ENCODE data around the gene APLP2. TPM values are rescaled to one million over a fixed set of nuclear protein-coding genes. Genes with fewer than 3 reads are reported as not detected.

The APLP2 gene
- total and polyA plus RNA-seq, 9 of the 15 experiments (the other 6 are each of a cell fraction or from before 2014, with no cell fraction given): 17.4 to 164 (median 118) TPM

DNA sequence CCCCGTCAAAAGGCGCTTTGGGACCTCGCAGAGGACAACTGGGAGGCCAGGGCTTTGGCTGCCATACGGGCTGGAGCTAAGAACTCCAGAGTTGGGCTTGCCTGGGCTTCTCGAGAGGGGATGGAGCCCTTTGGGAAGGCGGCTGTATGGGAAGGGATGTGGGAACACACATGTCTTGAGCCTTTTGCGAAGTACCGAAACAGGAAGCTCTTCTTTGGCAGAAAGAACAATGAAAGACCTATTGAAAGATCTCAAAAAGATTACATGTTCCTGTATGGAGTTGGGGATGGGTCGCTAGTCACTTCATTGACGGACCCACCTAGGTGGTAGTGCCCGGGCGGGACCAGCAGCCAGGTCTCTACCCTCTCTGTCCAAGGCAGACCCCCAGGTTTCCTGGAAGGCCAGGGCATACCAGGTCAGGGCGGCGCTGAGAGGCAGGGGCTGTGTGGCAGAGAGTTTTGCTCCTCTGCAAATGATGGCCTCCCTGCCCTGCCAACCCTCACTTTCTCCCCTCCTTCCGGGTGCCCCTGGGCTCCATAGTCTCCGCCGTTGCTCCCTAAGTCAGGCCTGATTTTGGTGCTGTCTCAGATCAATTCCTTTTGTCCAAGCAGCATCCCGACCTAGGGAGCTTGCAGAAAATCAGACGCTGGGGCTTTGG lies 90.9 kb downstream of the APLP2 start:
- no TSS peak for BruUV-seq (replicated peaks)
- H3K27ac ChIP-seq (ENCODE audit: extremely low read depth, low read depth, low read length): no peak overlapping the region

More for the DNA sequence above, 90.9 kb downstream of the APLP2 start:
- Histone ChIP-seq H4K20me1 (replicated peaks; ENCODE audit: control insufficient read depth, insufficient read depth, low read length) (peaks cover 3% of the 10 kb centered on the region; the same call in 1 of the 2 replicates), H3K27me3 (ENCODE audit: control insufficient read depth in 2 of 2, insufficient read depth in 2 of 2, low read length in 2 of 2) (peaks cover 52 to 66% of the 10 kb centered on the region in 2 experiments), H3K36me3 (ENCODE audit: control insufficient read depth, insufficient read depth, low read length) (no peaks in the 10 kb centered on the region), H3K79me2 (ENCODE audit: control insufficient read depth, insufficient read depth, low read length) (no peaks in the 10 kb centered on the region), H3K4me1 (replicated peaks in 1 of 2; ENCODE audit: control insufficient read depth in 2 of 2, insufficient read depth in 2 of 2, low read length in 2 of 2) (peaks cover 9 to 12% of the 10 kb centered on the region in 2 experiments; a peak in 2 of 5 replicates), H3K4me2 (ENCODE audit: insufficient read depth, low read length) (no peak overlapping the region), H3K9ac (ENCODE audit: insufficient read depth in 1 of 2, low read depth in 2 of 2, low read length in 2 of 2) (no peak overlapping the region), H2AFZ (ENCODE audit: low read depth, low read length) (no peak overlapping the region), H3K9me3 (replicated peaks; ENCODE audit: control insufficient read depth, insufficient read depth, low read depth, low read length) (no peaks in the 10 kb centered on the region), H3K9me1 (ENCODE audit: control insufficient read depth, insufficient read depth, low read length) (no peaks in the 10 kb centered on the region), H3K4me3 (no peak overlapping the region)
- DNase-seq (ENCODE audit: extremely low read depth in 1 of 4, low spot score in 3 of 4) (no peak), FAIRE-seq (no peak), ATAC-seq (no peak)
- in situ Hi-C loops (cut with MboI) (no loop called here), intact Hi-C loops (cut with micrococcal nuclease) (no loop called here)
- CTCF ChIA-PET (ENCODE audit: low intra/inter-chr PET ratio): no interaction called here
- POLR2A ChIA-PET: interaction anchor here (0.6 to 1.2 kb wide), 3 partner anchors 10 to 437 kb away, joined by 3 to 5 read pairs (median 3); no protein-coding TSS in a partner anchor
- 4% methylated on average over 18 of the region's 19 CpGs for WGBS (ENCODE audit: insufficient coverage, low coverage, missing lambda C conversion rate)
- no peak for TF ChIP-seq TGIF2 (CRISPR knock-in tag; IDR thresholded peaks at IDR 0.05)
- TF ChIP-seq SIRT6 (IDR thresholded peaks at IDR 0.05; ENCODE audit: low read depth, low read length): no peak
- no peak for TF ChIP-seq FIP1L1 (IDR thresholded peaks at IDR 0.05; ENCODE audit: low read depth, low read length, poor library complexity, severe bottlenecking)
- TF ChIP-seq, protein P1, sequence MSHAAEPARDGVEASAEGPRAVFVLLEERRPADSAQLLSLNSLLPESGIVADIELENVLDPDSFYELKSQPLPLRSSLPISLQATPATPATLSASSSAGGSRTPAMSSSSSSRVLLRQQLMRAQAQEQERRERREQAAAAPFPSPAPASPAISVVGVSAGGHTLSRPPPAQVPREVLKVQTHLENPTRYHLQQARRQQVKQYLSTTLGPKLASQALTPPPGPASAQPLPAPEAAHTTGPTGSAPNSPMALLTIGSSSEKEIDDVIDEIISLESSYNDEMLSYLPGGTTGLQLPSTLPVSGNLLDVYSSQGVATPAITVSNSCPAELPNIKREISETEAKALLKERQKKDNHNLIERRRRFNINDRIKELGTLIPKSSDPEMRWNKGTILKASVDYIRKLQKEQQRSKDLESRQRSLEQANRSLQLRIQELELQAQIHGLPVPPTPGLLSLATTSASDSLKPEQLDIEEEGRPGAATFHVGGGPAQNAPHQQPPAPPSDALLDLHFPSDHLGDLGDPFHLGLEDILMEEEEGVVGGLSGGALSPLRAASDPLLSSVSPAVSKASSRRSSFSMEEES (CRISPR knock-in tag; IDR thresholded peaks at IDR 0.05): no peak
- TF ChIP-seq CREBBP (IDR thresholded peaks at IDR 0.05; ENCODE audit: low read depth, low read length): no peak
- no peak for TF ChIP-seq NR4A1 (CRISPR knock-in tag; IDR thresholded peaks at IDR 0.05)
- no peak for TF ChIP-seq NR4A1 (tag; IDR thresholded peaks at IDR 0.05)
- no peak for TF ChIP-seq SOX6 (IDR thresholded peaks at IDR 0.05)
- no peak for TF ChIP-seq ZFP1 (CRISPR knock-in tag; IDR thresholded peaks at IDR 0.05)
- no peak for TF ChIP-seq MCM5 (IDR thresholded peaks at IDR 0.05; ENCODE audit: low read depth)
- TF ChIP-seq, protein P2, sequence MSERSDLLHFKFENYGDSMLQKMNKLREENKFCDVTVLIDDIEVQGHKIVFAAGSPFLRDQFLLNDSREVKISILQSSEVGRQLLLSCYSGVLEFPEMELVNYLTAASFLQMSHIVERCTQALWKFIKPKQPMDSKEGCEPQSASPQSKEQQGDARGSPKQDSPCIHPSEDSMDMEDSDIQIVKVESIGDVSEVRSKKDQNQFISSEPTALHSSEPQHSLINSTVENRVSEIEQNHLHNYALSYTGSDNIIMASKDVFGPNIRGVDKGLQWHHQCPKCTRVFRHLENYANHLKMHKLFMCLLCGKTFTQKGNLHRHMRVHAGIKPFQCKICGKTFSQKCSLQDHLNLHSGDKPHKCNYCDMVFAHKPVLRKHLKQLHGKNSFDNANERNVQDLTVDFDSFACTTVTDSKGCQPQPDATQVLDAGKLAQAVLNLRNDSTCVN (CRISPR knock-in tag; IDR thresholded peaks at IDR 0.05): no peak
- TF ChIP-seq CBFA2T3 (IDR thresholded peaks at IDR 0.05): no peak
- TF ChIP-seq RBBP5 (IDR thresholded peaks at IDR 0.05; ENCODE audit: borderline replicate concordance, insufficient read depth, low read length, poor library complexity, severe bottlenecking): no peak
- TF ChIP-seq OTX1 (CRISPR knock-in tag; IDR thresholded peaks at IDR 0.05): no peak
- TF ChIP-seq, protein P3, sequence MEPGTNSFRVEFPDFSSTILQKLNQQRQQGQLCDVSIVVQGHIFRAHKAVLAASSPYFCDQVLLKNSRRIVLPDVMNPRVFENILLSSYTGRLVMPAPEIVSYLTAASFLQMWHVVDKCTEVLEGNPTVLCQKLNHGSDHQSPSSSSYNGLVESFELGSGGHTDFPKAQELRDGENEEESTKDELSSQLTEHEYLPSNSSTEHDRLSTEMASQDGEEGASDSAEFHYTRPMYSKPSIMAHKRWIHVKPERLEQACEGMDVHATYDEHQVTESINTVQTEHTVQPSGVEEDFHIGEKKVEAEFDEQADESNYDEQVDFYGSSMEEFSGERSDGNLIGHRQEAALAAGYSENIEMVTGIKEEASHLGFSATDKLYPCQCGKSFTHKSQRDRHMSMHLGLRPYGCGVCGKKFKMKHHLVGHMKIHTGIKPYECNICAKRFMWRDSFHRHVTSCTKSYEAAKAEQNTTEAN (CRISPR knock-in tag; IDR thresholded peaks at IDR 0.05): no peak
- no peak for TF ChIP-seq ZNF316 (IDR thresholded peaks at IDR 0.05)
- TF ChIP-seq, protein P4, sequence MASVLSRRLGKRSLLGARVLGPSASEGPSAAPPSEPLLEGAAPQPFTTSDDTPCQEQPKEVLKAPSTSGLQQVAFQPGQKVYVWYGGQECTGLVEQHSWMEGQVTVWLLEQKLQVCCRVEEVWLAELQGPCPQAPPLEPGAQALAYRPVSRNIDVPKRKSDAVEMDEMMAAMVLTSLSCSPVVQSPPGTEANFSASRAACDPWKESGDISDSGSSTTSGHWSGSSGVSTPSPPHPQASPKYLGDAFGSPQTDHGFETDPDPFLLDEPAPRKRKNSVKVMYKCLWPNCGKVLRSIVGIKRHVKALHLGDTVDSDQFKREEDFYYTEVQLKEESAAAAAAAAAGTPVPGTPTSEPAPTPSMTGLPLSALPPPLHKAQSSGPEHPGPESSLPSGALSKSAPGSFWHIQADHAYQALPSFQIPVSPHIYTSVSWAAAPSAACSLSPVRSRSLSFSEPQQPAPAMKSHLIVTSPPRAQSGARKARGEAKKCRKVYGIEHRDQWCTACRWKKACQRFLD (CRISPR knock-in tag; IDR thresholded peaks at IDR 0.05): no peak
